C4-2B (cell line): ENCODE results near the gene MAST4.

Experiments
- ZFX ChIP-seq: fragments of 450-650 bp; IDR thresholded peaks from 2 replicates; pipeline ENCODE4 v1.6.1; 2017
- TF ChIP-seq, protein P1 (sequence below): fragments of 450-650 bp; conservative IDR thresholded peaks from 2 replicates; pipeline ENCODE4 v1.5.1; 2017; ENCODE audit warnings: mild to moderate bottlenecking

DNA sequence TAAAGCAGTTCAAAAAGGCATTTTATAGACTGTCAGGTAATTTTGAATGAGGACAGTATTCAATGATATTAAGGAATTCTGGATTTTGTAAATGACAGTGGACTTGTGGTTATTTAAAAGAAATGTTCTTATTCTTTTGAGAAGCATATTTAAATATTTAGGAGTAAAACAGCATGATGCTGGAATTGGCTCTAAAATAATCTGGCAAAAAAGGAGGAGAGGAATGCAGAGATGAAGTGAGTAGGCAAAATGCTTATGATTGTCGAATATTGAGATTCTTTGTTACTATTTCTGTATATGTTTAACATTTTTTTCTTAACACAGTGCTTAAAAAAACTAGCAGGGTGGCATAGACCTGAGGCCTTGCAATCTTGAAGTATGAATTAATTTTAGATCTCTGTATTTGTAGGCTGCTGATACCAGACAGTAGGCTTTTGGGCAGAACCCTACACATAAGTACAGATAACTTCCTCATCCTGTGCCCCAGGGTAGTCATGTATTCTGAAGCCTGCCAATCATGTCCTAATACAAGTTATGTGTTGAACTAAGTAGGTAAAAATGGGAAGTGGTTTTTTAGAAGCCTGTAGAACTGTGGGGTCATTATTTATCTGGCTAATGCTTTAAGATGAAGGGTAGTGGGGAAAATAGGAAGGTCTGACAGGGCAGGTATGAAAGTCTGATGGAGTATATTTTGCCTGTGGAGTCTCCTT, 591.0 kb downstream of the MAST4 start:
- TF ChIP-seq, protein P1, sequence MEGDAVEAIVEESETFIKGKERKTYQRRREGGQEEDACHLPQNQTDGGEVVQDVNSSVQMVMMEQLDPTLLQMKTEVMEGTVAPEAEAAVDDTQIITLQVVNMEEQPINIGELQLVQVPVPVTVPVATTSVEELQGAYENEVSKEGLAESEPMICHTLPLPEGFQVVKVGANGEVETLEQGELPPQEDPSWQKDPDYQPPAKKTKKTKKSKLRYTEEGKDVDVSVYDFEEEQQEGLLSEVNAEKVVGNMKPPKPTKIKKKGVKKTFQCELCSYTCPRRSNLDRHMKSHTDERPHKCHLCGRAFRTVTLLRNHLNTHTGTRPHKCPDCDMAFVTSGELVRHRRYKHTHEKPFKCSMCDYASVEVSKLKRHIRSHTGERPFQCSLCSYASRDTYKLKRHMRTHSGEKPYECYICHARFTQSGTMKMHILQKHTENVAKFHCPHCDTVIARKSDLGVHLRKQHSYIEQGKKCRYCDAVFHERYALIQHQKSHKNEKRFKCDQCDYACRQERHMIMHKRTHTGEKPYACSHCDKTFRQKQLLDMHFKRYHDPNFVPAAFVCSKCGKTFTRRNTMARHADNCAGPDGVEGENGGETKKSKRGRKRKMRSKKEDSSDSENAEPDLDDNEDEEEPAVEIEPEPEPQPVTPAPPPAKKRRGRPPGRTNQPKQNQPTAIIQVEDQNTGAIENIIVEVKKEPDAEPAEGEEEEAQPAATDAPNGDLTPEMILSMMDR, result no peak
- TF ChIP-seq ZFX, result no peak
